GM12878 (cell line): ENCODE data around the gene MUC5B.
"Not testable (repeated sequence)": the region's sequence is repeated elsewhere in the genome, so short reads cannot be mapped to it uniquely, and the experiment has no call there.

ENCODE experiments used
- BCL11A ChIP-seq: IDR thresholded peaks from 2 replicates; pipeline ENCODE4 v1.6.1; 2011; ENCODE audit warnings: low read depth, low read length
- BRCA1 ChIP-seq: IDR thresholded peaks from 2 replicates; pipeline ENCODE4 v1.6.1; 2011; ENCODE audit warnings: low read depth, low read length, improper control_type of control experiment
- CHD2 ChIP-seq: IDR thresholded peaks from 2 replicates; pipeline ENCODE4 v1.6.1; 2011; ENCODE audit warnings: low read depth, low read length, improper control_type of control experiment, borderline replicate concordance
- CTCF ChIP-seq, 3 experiments: IDR thresholded peaks in 2 of 3; conservative IDR thresholded peaks in 1 of 3; 2 replicates each; pipeline ENCODE4 v1.5.1; 2011; ENCODE audit warnings: low read depth in 3 of 3, low read length in 3 of 3, mild to moderate bottlenecking in 3 of 3, control low read depth in 2 of 3, moderate library complexity in 2 of 3, inconsistent platforms in 1 of 3, mixed read lengths in 1 of 3; ENCODE audit not compliant: control insufficient read depth in 2 of 3, insufficient read depth in 1 of 3; ENCODE audit errors: extremely low read depth in 1 of 3
- E4F1 ChIP-seq: fragments of 450-650 bp; IDR thresholded peaks from 2 replicates; pipeline ENCODE4 v1.6.1; 2018; ENCODE audit warnings: borderline replicate concordance, mild to moderate bottlenecking; ENCODE audit not compliant: partially characterized antibody
- GABPA ChIP-seq: IDR thresholded peaks from 2 replicates; pipeline ENCODE4 v1.6.1; 2014; ENCODE audit warnings: antibody characterized with exemption, low read depth, mild to moderate bottlenecking, inconsistent platforms
- NFIC ChIP-seq: IDR thresholded peaks from 2 replicates; pipeline ENCODE4 v1.6.1; 2012; ENCODE audit warnings: low read depth, mild to moderate bottlenecking, inconsistent platforms, low read length, moderate library complexity
- POLR2AphosphoS5 ChIP-seq: IDR thresholded peaks from 2 replicates; pipeline ENCODE4 v1.6.1; 2011; ENCODE audit warnings: mild to moderate bottlenecking, low read length, inconsistent platforms
- REST ChIP-seq: IDR thresholded peaks from 2 replicates; pipeline ENCODE4 v1.6.1; 2012; ENCODE audit warnings: mild to moderate bottlenecking, low read depth, low read length
- RFX5 ChIP-seq: IDR thresholded peaks from 2 replicates; pipeline ENCODE4 v1.6.1; 2011; ENCODE audit warnings: low read depth, low read length, improper control_type of control experiment
- SP1 ChIP-seq: IDR thresholded peaks from one replicate; pipeline ENCODE4 v1.6.1; 2011; ENCODE audit warnings: low read depth, low read length
- YY1 ChIP-seq: IDR thresholded peaks from 2 replicates; pipeline ENCODE4 v1.6.1; 2011; ENCODE audit warnings: low read depth, mild to moderate bottlenecking, low read length

- TF ChIP-seq CHD2; GABPA; POLR2AphosphoS5; BRCA1; RFX5; SP1; E4F1; REST; BCL11A; CTCF (IDR thresholded peaks at IDR 0.05 in 2 of 3, conservative IDR thresholded peaks at IDR 0.05 in 1 of 3; ENCODE audit: control insufficient read depth in 2 of 3, extremely low read depth in 1 of 3, insufficient read depth in 1 of 3, low read depth in 3 of 3, low read length in 3 of 3); YY1; NFIC: not testable (repeated sequence)
Observed at GRCh38 chr11:1244557-1244956, 21.7 kb downstream of the MUC5B start.
